ENCODE measurements around the gene DLG1.

DLG1 gene

DNA sequence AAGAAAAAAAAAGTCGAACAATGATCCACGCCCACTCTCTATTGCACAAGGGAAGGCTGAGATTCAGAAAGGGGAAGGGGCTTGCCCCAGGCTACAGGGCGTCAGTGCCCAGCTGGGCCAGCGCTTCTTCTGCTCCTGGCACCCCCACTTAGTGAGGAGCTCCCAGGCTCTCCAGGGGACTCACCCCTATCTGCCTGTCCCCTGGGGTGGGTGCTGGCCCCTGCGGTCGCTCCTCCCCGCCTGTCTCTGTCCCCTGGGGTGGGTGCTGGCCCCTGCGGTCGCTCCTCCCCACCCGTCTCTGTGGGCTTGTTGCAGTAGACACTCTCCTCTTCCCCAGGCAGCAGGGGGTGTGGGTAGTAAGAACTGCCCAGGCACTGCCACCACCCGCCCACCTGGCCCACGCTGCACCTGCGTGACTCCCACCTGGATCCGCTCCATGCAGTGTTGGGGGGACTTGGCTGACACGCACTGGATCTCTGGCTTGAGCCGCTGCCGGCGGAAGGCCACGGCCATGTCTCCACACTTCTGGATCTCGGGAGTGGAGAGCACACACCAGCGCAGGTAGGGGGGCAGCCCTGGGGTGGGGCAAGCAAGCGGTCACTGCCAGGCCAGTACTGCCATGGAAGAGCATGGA lies 283.4 kb downstream of the DLG1 start:
- no peak for DNase-seq (ENCODE audit: low spot score)

DNA sequence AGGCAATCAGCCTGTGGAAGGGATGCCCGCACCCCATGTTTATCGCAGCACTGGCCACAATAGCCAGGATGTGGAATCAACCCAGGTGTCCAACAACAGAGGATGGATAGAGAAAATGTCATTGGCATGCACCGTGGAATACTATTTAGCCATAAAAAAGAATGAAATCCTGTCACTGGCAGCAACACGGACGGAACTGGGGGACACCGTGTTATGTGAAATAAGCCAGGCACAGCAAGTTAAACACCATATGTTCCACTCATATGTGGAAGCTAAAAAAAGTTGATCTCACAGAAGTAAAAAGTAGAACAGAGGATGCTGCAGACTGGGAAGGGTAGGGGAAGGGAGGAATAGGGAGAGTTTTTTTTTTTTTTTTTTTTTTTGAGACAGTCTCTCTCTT lies 284.4 kb downstream of the DLG1 start:
- DNase-seq (ENCODE audit: low spot score): no peak

DNA sequence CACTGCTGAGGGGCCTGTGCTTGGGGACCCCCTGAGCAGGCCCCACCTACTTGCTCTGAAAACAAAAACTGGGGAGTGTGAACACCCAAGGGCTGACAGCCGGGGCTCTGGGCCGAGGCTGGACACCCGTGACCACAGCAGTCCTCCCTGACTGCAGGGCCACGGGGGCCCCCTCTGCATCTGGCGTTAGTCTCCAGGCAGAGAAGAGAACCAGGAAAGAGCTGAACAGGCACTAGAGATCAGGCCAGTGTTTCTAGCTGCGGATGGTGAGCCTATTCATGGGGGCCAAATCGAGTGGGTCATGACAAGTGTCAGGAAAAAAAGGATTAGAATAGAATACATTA lies 285.9 kb downstream of the DLG1 start:
- no peak for DNase-seq (ENCODE audit: low spot score)

DNA sequence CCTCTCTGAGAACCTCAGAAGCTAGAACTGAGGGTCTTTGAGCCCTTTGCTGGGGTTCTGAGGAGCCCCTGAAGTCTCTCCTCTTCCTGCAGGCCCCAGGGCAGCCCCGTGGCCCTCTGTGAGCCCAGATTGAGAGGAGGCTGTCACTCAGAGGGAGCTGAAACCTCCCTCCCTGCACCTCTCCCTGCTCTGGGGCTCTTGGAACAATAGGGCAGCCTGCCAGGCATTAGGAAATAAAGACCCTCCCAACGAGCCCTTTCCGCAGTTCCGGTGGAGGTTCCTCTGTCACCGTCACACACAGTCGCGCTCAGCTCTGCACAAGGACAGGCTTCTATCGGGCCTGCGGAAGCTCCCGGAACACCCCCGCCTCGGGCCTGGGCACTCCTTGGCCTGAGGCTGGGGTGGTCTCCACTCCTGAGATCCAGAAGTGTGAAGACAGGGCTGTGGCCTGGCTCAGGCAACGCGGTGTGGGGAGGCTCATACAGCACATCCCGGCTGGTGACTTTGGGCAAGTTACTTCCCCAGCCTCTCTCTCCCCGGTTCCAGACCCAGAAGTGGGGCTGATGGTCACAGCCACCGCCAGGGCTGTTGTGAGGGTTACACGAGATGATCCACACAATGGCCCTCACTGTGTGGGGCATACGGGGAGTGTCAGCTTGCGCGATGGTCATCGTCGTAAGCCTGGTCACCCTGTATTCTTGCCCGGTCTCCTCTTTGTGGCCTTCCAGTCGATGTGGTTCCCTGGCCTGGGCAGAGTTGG lies 286.5 kb downstream of the DLG1 start:
- no peak for DNase-seq (ENCODE audit: low spot score)

DNA sequence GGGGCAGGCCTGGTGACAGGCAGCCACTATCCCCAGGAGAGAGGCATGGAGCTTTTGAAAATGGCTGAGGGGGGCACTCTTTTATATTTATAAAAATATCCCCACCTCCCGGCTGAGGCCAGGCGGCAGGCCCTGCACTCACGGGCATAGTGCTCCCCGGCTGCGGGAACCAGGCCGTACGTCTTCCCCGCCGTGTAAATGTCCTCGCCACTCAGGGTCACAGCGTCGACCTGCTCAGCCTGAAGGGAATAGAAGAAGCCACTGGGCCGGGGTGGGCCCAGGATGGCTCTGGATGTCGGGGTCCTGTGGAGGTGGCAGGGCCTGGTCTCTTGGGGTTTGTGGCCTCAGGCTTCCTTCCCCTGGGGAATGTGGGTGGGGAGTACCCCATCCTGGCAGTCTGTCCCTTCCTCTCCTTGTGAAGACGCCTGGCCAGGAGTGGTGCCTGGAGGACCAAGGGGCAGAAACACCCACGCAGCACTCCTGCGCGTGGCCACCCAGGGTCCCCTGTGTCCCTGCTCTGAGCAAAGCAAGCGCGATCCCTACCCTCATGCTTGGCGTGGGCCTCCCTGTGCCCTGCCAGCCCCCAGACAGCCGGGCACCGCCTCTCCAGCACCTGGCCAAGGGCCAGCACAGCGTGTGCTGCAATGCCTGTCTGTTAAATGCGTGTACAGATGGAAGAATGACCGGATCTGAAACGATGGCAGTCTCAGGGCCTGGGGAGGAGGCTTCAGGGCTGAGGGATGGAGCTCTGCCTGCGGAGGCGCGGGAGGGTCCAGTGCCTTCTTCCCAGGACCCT lies 287.7 kb downstream of the DLG1 start:
- DNase-seq (ENCODE audit: low spot score): no peak

DNA sequence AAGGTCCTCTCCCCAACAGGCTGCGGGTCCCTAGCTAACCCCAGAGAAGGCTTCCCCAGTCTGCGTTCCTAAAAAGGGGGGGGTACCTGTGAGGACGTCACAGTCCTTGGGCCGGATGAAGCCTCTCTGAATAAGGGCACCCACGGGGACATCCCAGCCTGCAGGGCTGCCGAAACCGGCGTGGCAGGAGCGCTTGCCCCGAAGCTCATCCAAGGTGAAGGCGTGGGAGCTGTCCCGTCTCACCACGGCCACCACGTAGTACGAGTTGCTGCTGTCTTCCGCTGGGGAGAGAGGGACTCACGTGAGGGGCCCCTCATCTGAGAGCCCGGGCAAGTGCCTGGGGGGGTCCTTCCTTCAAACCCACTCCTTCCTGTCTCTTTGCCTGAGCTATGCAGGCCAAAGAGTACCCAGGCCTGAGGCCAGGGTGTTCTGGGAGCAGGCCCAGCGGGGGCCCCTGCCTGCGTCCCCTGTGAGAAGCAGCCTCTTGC lies 288.8 kb downstream of the DLG1 start:
- no peak for DNase-seq (ENCODE audit: low spot score)

DNA sequence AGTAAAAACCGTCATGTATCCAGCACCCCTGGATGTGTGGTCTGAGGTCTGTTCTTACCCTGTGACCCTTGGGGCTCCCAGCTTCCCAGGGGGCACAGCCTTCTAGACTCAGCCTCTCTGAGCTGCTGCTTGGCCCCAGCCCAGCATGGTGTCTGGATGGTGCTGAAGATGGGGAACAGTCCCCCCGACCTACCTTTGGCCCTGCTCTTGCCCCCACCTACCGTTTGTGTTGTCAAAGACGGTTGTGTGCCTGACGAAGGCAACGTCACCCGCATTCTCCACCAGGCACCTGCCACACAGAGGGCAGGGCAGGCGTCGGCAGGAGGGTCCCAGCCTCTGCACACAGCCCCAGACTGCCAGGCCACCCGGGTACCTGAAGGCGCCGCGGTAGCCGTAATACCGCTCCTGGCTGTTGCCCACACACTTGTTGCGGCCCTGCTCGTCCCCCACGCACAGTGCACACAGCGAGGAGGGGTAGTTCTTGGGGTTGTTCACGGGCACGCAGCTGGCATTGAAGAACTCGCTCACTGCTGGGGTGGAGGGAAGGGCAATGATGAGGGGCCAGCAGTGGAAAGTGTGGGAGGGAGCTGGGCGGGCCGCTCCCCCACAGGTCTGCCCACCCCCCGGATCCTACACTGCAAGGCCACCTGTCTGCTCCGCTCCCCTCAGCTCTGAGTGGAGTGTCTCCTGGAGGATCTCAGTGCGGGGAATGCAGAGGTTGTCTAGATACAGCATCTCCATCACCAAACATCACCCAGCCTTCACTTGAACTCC lies 289.8 kb downstream of the DLG1 start:
- DNase-seq (ENCODE audit: low spot score): no peak

DNA sequence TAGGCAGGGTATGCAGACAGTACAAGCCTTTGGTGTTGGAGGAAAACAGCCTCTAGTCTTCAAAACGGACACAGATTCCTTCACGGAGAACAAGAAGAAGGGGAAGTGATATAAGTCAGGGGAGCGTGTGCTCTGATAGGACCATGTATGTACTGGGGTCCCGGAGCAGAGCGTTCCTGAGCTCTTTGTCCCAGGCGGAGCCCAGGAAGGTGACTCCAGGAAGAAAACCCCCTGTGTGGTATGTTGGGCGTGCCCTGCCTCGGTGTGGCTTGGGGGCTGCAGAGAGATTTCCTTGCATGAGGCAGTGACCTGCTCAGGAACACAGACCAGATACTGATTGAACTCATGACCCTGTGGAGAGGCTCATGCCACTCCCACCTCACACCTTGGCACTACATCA lies 290.5 kb downstream of the DLG1 start:
- DNase-seq (ENCODE audit: low spot score): no peak

DNA sequence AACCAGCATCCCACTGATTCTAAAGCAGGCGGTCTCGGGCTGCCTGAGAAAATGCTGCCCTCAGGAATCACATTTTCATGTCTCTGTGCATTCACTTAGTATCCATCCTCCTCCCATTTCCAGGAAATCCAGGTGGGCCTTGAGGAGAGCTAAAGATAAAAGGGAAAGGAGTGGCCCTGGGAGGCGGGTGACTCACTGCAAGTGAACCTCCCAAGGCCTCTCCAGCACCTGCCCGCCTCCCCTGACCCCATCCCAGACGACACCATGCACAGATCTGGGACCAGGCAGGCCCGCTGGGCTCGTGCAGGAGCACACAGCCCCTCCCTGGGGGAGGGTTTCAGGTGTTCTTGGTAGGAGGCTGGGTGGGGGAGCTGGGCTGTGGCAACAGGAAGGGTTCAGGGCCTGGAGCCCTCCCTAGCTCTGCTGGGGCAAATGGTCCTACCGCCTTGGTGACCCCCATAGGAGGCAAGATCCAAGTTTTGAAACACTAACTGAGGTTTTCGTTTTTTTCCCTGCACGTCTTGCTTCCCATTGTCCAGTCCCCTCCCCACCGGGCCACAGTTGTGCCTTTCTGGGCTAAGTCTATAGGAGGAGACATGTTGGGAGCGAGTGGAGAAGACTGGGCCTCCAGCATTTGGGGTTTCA lies 291.0 kb downstream of the DLG1 start:
- no peak for DNase-seq (ENCODE audit: low spot score)

DNA sequence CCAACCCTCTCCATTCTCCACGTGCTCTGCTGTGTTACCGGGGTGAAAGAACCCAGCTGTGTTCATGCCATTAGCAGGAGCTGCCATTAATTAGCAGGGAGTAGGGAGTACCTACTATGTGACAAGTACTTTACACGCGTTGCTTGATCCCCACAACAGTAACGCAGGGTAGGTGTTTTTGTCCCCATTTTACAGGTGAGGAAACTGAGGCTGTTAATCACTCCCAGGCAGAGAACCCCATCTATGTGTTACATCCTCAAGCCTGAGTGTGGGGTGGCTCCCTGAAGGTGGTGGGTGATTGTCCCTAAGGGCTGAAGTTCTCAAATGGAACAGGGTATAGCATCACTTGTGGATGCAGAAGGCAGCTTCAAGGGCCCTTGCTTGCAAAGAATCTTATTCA lies 291.6 kb downstream of the DLG1 start:
- DNase-seq (ENCODE audit: low spot score): no peak

DNA sequence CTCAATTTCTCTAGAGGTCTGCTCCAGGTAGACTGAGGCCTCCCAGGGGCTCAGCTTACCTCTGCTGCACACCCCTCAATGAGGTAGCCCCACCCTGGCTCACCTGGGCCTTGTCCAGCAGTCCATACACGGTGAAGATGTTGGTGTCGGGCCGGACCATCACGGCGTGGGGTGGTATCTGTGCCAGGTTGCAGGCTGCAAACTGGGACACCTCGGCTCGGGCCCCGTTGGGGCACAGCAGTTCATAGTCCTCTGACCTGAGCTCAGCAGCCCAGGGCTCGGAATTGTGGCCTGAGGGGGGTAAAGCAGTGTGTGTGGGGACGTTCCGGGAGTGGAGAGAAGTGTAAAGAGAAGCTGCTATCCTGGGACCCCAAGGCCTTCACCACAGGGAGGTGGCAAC lies 292.0 kb downstream of the DLG1 start:
- DNase-seq (ENCODE audit: low spot score): no peak

DNA sequence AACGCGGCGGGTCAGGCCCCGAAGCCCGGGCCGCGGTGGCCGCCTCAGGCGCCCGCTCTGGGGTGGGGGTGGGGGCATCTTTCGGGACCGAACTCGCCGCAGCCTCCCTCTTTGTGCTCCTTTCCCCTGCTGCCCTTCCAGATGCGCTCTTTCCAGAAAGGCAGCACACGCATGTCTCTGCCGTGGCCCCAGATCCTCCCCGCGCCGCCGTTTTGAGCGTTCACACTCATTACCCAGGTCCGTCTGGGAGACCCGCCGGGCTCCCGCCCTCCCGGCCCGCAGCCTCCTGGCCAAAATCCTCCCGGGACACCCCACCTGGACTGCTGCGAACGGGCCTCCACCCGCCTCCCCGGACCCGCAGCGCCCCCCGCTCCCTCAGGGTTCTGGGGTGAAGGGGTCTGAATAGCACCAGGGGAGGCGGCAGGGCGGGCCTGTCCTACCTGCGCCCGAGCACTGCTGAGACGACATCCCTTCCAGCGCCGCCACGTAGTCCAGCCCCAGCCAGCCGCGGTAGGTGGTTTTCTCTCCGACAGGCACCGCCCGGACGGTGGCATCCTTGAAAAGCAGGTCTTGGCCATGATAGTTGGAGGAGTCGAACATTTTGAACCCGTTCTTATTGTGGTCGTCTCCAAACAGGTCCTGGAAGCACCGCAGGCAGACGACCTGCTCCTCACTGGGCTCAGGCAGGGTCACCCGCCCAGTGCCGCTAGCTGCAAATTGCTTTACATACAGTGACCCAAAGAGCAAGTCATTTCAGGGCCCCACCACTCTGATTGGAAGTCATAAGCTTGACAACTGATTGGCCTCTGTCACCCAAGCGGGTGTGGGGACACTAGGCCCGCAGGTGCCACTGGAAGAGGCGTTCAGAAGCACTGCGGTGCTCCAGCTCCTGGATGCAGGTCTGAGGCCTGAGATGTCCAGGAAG lies 294.7 kb downstream of the DLG1 start:
- DNase-seq (ENCODE audit: low spot score): no peak

DNA sequence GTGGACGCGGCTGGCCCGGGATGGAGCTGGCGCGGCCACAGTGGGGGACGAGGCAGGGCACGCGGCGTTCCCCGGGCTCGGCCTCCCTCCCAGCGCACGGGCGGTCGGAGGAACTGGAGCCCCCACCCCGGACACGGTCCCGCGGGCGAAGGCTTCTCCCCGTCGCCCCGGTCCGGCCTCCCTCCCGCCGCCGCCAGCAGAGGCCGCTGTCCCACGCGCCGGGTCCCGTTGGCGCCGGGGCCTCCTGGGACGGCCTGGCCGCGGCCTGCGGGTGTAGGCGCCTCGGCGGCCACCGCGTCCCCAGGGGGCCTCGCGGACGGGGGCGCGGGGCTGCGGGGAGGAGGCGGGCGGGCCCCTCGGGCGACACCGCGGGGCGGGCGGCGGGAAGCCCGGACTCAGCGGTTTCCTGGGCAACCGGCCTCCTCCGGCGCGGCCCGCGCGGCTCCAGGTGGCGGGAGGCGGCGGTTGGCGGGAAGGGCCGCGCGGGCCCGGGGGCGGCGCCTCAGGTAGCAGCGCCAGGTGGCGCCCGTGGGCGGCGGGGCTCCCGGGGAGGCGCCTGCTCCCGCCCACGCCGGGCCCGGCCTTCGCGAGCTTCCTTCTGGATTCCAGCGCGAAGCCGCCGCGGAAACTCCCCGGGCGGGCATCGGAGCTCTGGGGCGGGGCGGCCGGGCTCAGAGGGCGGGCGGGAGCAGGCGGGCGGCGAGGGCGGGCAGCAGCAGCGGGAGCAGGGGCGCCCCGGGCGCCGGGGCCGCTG lies 295.5 kb downstream of the DLG1 start:
- peak; percentile 96 for DNase-seq (ENCODE audit: low spot score)

DNA sequence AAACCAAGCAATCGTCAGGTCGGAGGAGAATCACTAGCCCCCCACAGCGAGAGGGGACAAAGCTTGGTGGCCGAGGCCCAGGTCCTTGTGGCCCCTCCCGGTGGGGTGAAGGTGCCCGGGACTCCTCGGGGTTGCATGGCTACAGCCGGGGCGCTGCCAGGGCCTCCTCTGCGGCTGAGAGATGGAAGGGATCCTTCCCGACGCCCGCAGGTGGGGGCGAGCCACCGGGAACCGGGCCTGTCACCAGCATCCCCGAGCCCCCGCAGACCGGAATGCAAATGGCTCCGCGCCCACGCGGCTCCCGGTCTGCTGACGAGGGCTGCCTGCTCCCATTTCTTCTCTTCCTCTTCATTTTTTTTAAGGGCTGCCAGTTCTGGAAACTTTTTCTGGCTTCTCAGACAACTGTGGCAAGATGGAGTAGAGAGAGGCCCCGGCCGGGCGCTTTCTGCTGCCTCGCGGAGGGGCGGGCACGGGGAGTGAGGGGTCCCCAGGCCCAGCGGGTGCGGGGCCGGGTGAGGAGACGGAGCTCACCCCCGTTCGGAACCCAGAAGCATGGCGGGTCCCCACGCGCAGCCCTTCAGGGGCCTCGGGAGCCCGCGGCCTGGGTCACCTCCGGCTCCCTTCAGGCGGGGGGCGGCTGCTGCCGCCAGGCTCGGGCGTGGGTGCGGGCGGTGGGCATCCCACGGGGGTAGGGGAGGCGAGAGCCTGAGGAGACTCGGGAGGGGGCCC lies 296.3 kb downstream of the DLG1 start:
- peak; percentile 68 for DNase-seq (ENCODE audit: low spot score)

DNA sequence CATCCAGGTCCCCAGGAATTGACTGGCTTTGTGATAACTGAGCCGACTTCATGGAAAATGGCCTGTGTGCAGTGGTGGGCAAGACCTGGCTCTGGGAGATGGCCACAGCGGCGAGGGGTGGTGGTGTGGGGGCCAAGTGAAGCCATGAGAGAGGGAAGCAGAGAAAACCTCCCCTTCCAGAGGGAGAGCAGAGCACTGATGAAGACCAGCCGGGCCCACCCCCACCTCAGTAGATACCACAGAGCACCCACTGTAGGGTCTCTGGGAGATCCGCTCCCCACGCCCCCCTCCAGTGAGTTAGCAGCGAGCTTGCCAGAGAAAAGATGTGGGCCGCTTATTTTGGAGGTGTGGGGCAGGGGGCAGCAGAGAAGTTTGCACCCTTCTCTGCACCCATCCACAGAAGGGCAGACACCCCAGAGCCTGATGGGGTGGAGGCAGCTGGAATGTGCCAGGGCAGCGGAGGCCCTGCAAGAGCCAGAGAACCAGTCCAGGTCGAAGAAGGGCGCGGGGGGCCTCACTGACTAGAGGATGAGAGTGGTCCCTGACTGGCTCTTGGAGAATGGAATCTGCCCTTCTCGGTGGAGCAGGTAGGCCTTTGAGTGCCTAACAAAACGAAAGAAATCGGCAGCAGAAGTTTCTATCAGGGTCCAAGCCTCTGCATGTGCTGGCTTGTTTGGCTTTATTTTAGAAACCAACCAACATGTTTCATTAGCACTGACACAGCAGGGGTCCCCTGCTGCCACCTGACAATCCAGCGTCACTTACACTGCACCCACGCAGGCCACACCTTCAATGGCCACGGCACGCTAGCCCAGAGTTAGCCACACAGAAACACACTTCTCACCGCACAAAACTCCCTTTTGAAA lies 297.1 kb downstream of the DLG1 start:
- DNase-seq (ENCODE audit: low spot score): no peak

DNA sequence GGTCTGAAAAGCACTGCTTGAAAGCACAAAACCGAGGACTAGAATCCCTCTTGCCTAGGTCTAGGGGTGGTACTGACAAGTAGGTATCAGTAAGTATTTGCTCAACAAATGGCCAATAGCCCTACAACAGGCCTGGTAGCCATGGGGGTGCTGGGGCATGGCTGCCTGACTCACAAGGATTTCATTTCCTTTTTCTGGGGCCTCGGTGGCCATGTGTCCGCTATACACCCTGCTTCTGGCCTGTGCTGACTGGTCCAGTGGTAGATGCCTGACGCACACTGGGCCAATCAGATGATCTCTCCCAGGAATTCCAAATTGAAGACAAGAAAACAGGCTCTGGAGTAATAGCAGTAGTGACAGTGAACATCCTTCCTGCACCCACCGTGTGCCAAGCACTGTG lies 298.2 kb downstream of the DLG1 start:
- no peak for DNase-seq (ENCODE audit: low spot score)

DNA sequence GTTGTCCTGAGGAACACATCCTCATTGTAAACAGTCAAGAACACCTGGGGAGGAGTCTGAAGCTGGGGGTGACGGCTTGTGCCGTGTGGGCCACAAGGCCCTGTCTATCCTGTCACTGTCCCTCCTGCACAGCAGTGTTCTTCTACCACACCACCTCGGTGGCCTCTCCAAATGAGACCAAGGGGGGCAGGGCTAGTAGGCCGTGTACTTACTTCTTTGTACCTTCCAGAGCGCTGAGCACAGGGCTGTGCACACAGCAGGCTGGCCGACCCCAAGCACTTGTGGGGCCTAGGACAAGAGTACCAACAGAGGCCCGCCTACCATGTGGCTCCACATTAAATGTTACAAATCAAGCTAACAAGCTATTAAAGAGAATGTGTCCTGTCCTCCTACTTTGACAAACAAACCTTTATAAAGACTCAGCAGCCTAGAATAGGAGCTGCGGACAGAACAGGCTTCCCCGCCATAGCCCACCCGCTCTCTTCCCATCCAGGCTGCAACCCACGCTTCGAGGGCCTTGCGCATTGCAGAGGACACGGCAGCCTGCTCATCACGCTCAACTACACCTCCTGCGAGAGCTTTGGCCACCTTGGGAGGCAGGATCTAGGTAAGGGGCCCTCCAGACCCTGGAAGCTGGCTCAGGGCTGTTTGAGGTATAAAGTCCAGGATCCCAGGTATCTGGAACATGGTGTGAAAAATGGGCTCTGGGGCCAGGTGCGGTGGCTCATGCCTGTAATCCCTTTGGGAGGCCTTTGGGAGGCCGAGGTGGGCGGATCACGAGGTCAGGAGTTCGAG lies 299.2 kb downstream of the DLG1 start:
- DNase-seq (ENCODE audit: low spot score): no peak
